ENCODE results near the gene LRMDA.
A peak's percentile ranks its signal among the peaks of the same experiment; 100 is the strongest.

LRMDA gene

GRCh38 chr10:75410132-75411005 is 21.1 kb upstream of the LRMDA start:
- TF ChIP-seq CTCF (IDR thresholded peaks at IDR 0.05; ENCODE audit: control insufficient read depth, extremely low read depth, insufficient read depth), result no peak
- DNase-seq (ENCODE audit: low read depth), result no peak
- peak overlapping the region; percentile 79 for H3K4me3 ChIP-seq (ENCODE audit: low read depth, low read length)

- TF ChIP-seq CTCF (IDR thresholded peaks at IDR 0.05; ENCODE audit: control insufficient read depth, extremely low read depth, insufficient read depth), result no peak
- DNase-seq (ENCODE audit: low read depth), result no peak
These were observed 16.9 kb upstream of the LRMDA start for GRCh38 chr10:75414527-75414926.

GRCh38 chr10:75417522-75417927 is 13.9 kb upstream of the LRMDA start:
- no peak for TF ChIP-seq CTCF (IDR thresholded peaks at IDR 0.05; ENCODE audit: control insufficient read depth, extremely low read depth, insufficient read depth)
- H3K4me3 ChIP-seq (ENCODE audit: low read depth, low read length), result no peak overlapping the region
- no peak for DNase-seq (ENCODE audit: low read depth)

More at GRCh38 chr10:75414527-75414926, 16.9 kb upstream of the LRMDA start:
- H3K4me3 ChIP-seq (ENCODE audit: low read depth, low read length), result no peak overlapping the region

GRCh38 chr10:75418293-75418692 is 13.1 kb upstream of the LRMDA start:
- no peak for DNase-seq (ENCODE audit: low read depth)
- TF ChIP-seq CTCF (IDR thresholded peaks at IDR 0.05; ENCODE audit: control insufficient read depth, extremely low read depth, insufficient read depth), result no peak
- no peak overlapping the region for H3K4me3 ChIP-seq (ENCODE audit: low read depth, low read length)

- DNase-seq (ENCODE audit: low read depth), result no peak
- no peak for TF ChIP-seq CTCF (IDR thresholded peaks at IDR 0.05; ENCODE audit: control insufficient read depth, extremely low read depth, insufficient read depth)
- no peak overlapping the region for H3K4me3 ChIP-seq (ENCODE audit: low read depth, low read length)
These were observed 12.7 kb upstream of the LRMDA start for GRCh38 chr10:75418712-75419111.

GRCh38 chr10:75422913-75423312 is 8.5 kb upstream of the LRMDA start:
- H3K4me3 ChIP-seq (ENCODE audit: low read depth, low read length), result no peak overlapping the region
- no peak for DNase-seq (ENCODE audit: low read depth)
- no peak for TF ChIP-seq CTCF (IDR thresholded peaks at IDR 0.05; ENCODE audit: control insufficient read depth, extremely low read depth, insufficient read depth)

- H3K4me3 ChIP-seq (ENCODE audit: low read depth, low read length), result no peak overlapping the region
- no peak for TF ChIP-seq CTCF (IDR thresholded peaks at IDR 0.05; ENCODE audit: control insufficient read depth, extremely low read depth, insufficient read depth)
- DNase-seq (ENCODE audit: low read depth), result no peak
These were observed 6.9 kb upstream of the LRMDA start for GRCh38 chr10:75424571-75424970.

All from LNCaP clone FGC (cell line).